B cell (primary cell): ENCODE data around the gene METTL23.
"Not testable (repeated sequence)": the region's sequence is repeated elsewhere in the genome, so short reads cannot be mapped to it uniquely, and the experiment has no call there.

Source experiments
- EZH2 ChIP-seq: IDR thresholded peaks from 2 replicates; pipeline ENCODE4 v1.6.1; 2012; ENCODE audit warnings: borderline replicate concordance, low read depth, mild to moderate bottlenecking, moderate library complexity, low read length; ENCODE audit not compliant: insufficient read depth, poor library complexity, severe bottlenecking
- TF ChIP-seq, protein P1 (sequence below): fragments of 200-600 bp; IDR thresholded peaks from one replicate; pipeline ENCODE4 v1.8.0; 2022; ENCODE audit warnings: antibody characterized with exemption, mild to moderate bottlenecking

DNA sequence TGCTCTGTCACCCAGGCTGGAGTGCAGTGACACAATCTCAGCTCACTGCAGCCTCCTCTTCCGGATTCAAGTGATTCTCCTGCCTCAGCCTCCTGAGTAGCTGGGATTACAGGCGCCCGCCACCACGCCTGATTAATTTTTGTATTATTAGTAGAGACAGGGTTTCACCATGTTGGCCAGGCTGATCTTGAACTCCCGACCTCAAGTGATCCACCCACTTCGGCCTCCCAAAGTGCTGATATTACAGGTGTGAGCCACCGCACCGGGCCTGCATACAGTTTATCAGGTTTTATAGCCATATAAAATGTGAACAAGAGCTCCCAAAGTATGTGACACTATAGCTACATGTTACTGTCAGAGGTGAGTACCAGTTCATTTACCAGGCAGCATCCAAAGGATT is 3.7 kb upstream of the METTL23 start:
- TF ChIP-seq, protein P1, sequence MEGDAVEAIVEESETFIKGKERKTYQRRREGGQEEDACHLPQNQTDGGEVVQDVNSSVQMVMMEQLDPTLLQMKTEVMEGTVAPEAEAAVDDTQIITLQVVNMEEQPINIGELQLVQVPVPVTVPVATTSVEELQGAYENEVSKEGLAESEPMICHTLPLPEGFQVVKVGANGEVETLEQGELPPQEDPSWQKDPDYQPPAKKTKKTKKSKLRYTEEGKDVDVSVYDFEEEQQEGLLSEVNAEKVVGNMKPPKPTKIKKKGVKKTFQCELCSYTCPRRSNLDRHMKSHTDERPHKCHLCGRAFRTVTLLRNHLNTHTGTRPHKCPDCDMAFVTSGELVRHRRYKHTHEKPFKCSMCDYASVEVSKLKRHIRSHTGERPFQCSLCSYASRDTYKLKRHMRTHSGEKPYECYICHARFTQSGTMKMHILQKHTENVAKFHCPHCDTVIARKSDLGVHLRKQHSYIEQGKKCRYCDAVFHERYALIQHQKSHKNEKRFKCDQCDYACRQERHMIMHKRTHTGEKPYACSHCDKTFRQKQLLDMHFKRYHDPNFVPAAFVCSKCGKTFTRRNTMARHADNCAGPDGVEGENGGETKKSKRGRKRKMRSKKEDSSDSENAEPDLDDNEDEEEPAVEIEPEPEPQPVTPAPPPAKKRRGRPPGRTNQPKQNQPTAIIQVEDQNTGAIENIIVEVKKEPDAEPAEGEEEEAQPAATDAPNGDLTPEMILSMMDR: not testable (repeated sequence)
- TF ChIP-seq EZH2: not testable (repeated sequence)
